CD4-positive, alpha-beta memory T cell (primary cell): Measurements from ENCODE around the gene INTS3. TPM values are rescaled to one million over a fixed set of nuclear protein-coding genes. Genes with fewer than 3 reads are reported as not detected.

Experiments used
- CTCF ChIA-PET: fragments of 350-600 bp; sonication (Branson Sonifier 250); formaldehyde crosslinking; loops from one replicate; lab custom pipeline; 2021; ENCODE audit warnings: inconsistent platforms; ENCODE audit not compliant: partially characterized antibody; lab: Charles Lee
- POLR2A ChIA-PET: fragments of 350-600 bp; sonication (Branson Sonifier 250); formaldehyde crosslinking; loops from one replicate; lab custom pipeline; 2021; ENCODE audit not compliant: partially characterized antibody; lab: Charles Lee
- DNase-seq, 5 donors: peaks; one replicate each; pipeline versions ENCODE4 v3.0.0 to v3.0.0-alpha.2; 2020 to 2022; ENCODE audit warnings: mixed read lengths in 1 of 5
- H3K27ac ChIP-seq: one replicate; pipeline ENCODE4 v1.7.0; 2013; ENCODE audit warnings: low read depth, low read length
- H3K27me3 ChIP-seq: 2 replicates; pipeline ENCODE4 v1.7.0; 2013; ENCODE audit warnings: mild to moderate bottlenecking, low read length, moderate library complexity; ENCODE audit not compliant: insufficient read depth
- H3K36me3 ChIP-seq: 2 replicates; pipeline ENCODE4 v1.7.0; 2013; ENCODE audit warnings: mild to moderate bottlenecking, low read length, moderate library complexity; ENCODE audit not compliant: insufficient read depth
- H3K4me1 ChIP-seq: 2 replicates; pipeline ENCODE4 v1.7.0; 2013; ENCODE audit warnings: mild to moderate bottlenecking, low read length, moderate library complexity; ENCODE audit not compliant: insufficient read depth
- H3K4me3 ChIP-seq, 2 donors: one replicate each; pipeline ENCODE4 v1.7.0; 2013; ENCODE audit warnings: low read length in 2 of 2, mild to moderate bottlenecking in 1 of 2
- H3K9me3 ChIP-seq, 2 donors: one replicate each; pipeline ENCODE4 v1.7.0; 2013; ENCODE audit warnings: low read length in 2 of 2, control low read depth in 1 of 2; ENCODE audit not compliant: control insufficient read depth in 1 of 2
- H3K27ac Mint-ChIP-seq, 7 donors: one replicate each; pipeline ENCODE4 v1.8.0; 2020 to 2021; ENCODE audit warnings: mixed read lengths in 7 of 7, mild to moderate bottlenecking in 6 of 7, inconsistent platforms in 3 of 7, moderate library complexity in 3 of 7
- H3K27me3 Mint-ChIP-seq, 2 donors: one replicate each; pipeline ENCODE4 v1.8.0; 2020 to 2021; ENCODE audit warnings: mixed read lengths in 2 of 2
- H3K36me3 Mint-ChIP-seq, 2 donors: one replicate each; pipeline ENCODE4 v1.8.0; 2020 to 2021; ENCODE audit warnings: mixed read lengths in 2 of 2, inconsistent platforms in 1 of 2, mild to moderate bottlenecking in 1 of 2
- H3K4me1 Mint-ChIP-seq, 4 donors: one replicate each; pipeline ENCODE4 v1.8.0; 2020 to 2021; ENCODE audit warnings: mixed read lengths in 4 of 4, mild to moderate bottlenecking in 1 of 4
- H3K4me3 Mint-ChIP-seq, 8 donors: one replicate each; pipeline ENCODE4 v1.8.0; 2020 to 2021; ENCODE audit warnings: mixed read lengths in 8 of 8, mild to moderate bottlenecking in 7 of 8, moderate library complexity in 6 of 8, inconsistent platforms in 3 of 8
- H3K9me3 Mint-ChIP-seq, 8 donors: one replicate each; pipeline ENCODE4 v1.8.0; 2020 to 2021; ENCODE audit warnings: mixed read lengths in 8 of 8, mild to moderate bottlenecking in 5 of 8, inconsistent platforms in 3 of 8, moderate library complexity in 1 of 8
- intact Hi-C: fragments of 100-400 bp; cut with micrococcal nuclease; formaldehyde crosslinking; loops from one replicate; pipeline ENCODE4 v1.15.1; 2023
- polyA plus RNA-seq, 2 donors: library from polyadenylated mRNA; unstranded; fragments of 300-500 nt; fragmentation: Illumina TruSeq; gene quantifications; one replicate each; pipeline ENCODE4 v1.2.3, GENCODE V29; 2021
- total RNA-seq, 2 experiments: library from RNA; stranded (reverse); gene quantifications; one replicate each; pipeline ENCODE4 v1.2.3, GENCODE V29; 2021

Gene INTS3
- total and polyA plus RNA-seq, 4 experiments from 2014 or later = 8.1 to 53.0 (median 30.8) TPM

DNA sequence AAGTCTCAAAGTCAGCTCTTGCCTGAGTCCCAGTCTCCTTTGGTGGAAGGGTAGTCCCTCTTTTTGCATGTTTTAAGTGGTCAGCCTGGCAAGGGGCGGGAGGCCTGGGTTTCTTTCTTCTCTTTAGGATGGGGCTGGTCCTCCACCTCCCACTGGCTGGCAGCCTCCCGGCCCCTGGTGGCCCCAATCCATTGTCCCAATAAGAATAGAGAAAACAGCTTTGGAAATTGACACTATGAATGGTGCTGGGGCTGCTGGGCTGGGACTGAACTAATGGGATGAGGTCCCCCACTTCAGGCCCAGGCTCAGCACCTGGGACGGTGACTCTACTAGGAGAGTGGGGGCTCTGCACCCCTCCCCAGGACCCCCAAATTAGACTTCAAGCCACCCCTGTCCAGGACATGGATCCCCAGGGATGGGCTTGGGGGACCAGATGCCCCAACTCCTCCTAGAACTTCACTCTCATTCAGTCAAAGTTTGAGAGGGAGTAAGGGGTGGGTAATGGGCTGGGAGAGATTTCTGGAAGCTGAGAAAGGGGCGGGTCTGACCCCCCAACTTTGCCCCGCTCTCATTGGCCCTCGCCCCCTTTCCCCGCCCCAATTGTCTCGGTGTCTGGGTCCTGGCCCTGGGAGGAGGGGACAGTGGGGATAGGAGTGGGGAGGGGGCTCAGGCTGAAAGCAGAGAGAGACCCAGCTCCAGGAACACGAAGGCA lies 65.6 kb downstream of the INTS3 start:
- peaks cover 12% of the 10 kb centered on the region for H3K4me1 ChIP-seq
- H3K9me3 Mint-ChIP-seq = no peaks in the 10 kb centered on the region

GRCh38 chr1:153793973-153794615 lies 66.2 kb downstream of the INTS3 start:
- Histone ChIP-seq H3K4me1 (peaks cover 12% of the 10 kb centered on the region), H3K27ac (no peak overlapping the region), H3K4me3 (no peak overlapping the region), H3K9me3 (no peaks in the 10 kb centered on the region), H3K27me3 (no peaks in the 10 kb centered on the region), H3K36me3 (no peaks in the 10 kb centered on the region)
- no peak for DNase-seq
- no peaks in the 10 kb centered on the region for H3K36me3 Mint-ChIP-seq
- H3K27ac Mint-ChIP-seq = no peak overlapping the region
- H3K27me3 Mint-ChIP-seq = peaks cover 0 to 4% of the 10 kb centered on the region in 2 donors
- peaks cover 13 to 28% (median 18%) of the 10 kb centered on the region in 4 donors for H3K4me1 Mint-ChIP-seq
- intact Hi-C loops = no loop called here
- H3K9me3 Mint-ChIP-seq = no peaks in the 10 kb centered on the region
- H3K4me3 Mint-ChIP-seq = peak overlapping the region in 1 of 8 donors; percentile 9
- ChIA-PET CTCF (interaction anchor here (1.3 to 9.6 kb wide), 2 partner anchors 192 to 194 kb away, joined by 5 to 169 read pairs; partner anchors contain the start of genes RAB13 and RPS27), POLR2A (interaction anchor here (1.3 to 1.6 kb wide), 2 partner anchors 11 to 193 kb away, joined by 3 to 4 read pairs; partner anchors contain the start of gene RAB13)

More for the DNA sequence above, 65.6 kb downstream of the INTS3 start:
- Mint-ChIP-seq H3K27ac (no peak overlapping the region), H3K36me3 (no peaks in the 10 kb centered on the region), H3K4me1 (peaks cover 13 to 28% (median 18%) of the 10 kb centered on the region in 4 donors), H3K27me3 (peaks cover 0 to 4% of the 10 kb centered on the region in 2 donors), H3K4me3 (no peak overlapping the region)
- H3K4me3 ChIP-seq = no peak overlapping the region
- H3K27me3 ChIP-seq = no peaks in the 10 kb centered on the region
- H3K27ac ChIP-seq = no peak overlapping the region
- intact Hi-C loops = no loop called here
- ChIA-PET CTCF (interaction anchor here (1.0 to 1.3 kb wide), 2 partner anchors 12 to 193 kb away, joined by 3 to 5 read pairs; partner anchors contain the start of gene RAB13), POLR2A (interaction anchor here (1.3 to 1.6 kb wide), 2 partner anchors 10 to 193 kb away, joined by 3 to 4 read pairs; partner anchors contain the start of gene RAB13)
- no peaks in the 10 kb centered on the region for H3K36me3 ChIP-seq
- DNase-seq = no peak
- H3K9me3 ChIP-seq = no peaks in the 10 kb centered on the region

DNA sequence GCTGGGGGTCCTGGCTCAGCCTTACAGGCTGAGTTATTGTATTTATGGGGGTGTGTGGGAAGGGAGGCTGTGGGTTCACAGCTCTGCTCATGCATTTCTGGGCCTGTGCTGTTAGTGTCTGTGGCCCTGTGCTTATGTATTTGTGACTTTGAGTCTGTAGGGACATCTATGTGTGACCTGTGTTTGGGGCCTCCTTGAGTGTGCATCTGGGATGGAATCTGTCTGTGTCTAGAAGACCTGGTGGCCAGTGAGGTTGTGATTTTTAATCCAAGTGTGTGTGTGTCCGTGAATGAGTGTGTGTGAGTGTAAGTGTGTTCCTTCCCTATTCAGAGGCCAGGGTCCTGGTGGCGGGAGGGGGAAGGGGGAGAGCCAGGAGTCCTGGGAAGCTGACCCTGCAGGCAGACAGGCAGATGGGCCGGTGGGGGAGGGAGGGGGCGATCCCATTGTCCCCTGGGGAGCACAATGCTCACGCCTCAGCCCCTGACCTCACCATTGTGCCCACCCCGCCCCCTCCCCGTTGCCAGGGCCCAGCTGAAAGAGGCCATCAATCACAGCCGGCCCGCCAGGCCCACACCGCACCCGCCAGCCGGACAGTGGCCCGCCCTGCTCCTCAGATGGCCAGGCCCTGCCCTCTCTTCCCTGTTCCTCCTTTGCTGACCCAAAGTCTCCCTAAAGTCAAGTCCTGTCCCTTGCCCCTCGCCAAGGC lies 66.9 kb downstream of the INTS3 start:
- H3K27ac ChIP-seq = no peak overlapping the region
- DNase-seq = no peak
- Mint-ChIP-seq H3K4me3 (no peak overlapping the region), H3K36me3 (no peaks in the 10 kb centered on the region), H3K4me1 (peaks cover 11 to 24% (median 16%) of the 10 kb centered on the region in 4 donors), H3K9me3 (no peaks in the 10 kb centered on the region), H3K27ac (peak overlapping the region in 1 of 7 donors; percentile 10), H3K27me3 (peaks cover 0 to 4% of the 10 kb centered on the region in 2 donors)
- intact Hi-C loops = no loop called here
- ChIA-PET POLR2A (interaction anchor here (1.3 to 1.6 kb wide), 2 partner anchors 12 to 192 kb away, joined by 3 to 4 read pairs; partner anchors contain the start of gene RAB13), CTCF (interaction anchor here (9.6 kb wide), 1 partner anchor 193 kb away, joined by 169 read pairs; the partner anchor contains the start of genes RAB13 and RPS27)
- no peak overlapping the region for H3K4me3 ChIP-seq
- no peaks in the 10 kb centered on the region for H3K27me3 ChIP-seq
- peaks cover 6% of the 10 kb centered on the region for H3K4me1 ChIP-seq
- no peaks in the 10 kb centered on the region for H3K36me3 ChIP-seq
- no peaks in the 10 kb centered on the region for H3K9me3 ChIP-seq

- no peaks in the 10 kb centered on the region for H3K4me1 ChIP-seq
- H3K4me1 Mint-ChIP-seq = peaks cover 7 to 18% (median 11%) of the 10 kb centered on the region in 4 donors
- no peaks in the 10 kb centered on the region for H3K27me3 ChIP-seq
- H3K27ac Mint-ChIP-seq = no peak overlapping the region
- ChIA-PET CTCF (interaction anchor here (1.8 to 9.6 kb wide), 2 partner anchors 11 to 192 kb away, joined by 5 to 169 read pairs; partner anchors contain the start of genes RAB13 and RPS27), POLR2A (interaction anchor here (0.9 to 2.5 kb wide), 2 partner anchors 12 to 195 kb away, joined by 3 to 16 read pairs; partner anchors contain the start of gene RPS27)
- H3K9me3 Mint-ChIP-seq = no peaks in the 10 kb centered on the region
- H3K9me3 ChIP-seq = no peaks in the 10 kb centered on the region
- no peak overlapping the region for H3K4me3 Mint-ChIP-seq
- no peak overlapping the region for H3K27ac ChIP-seq
- intact Hi-C loops = no loop called here
- H3K36me3 ChIP-seq = no peaks in the 10 kb centered on the region
- H3K4me3 ChIP-seq = no peak overlapping the region
- H3K27me3 Mint-ChIP-seq = no peaks in the 10 kb centered on the region
- DNase-seq = no peak
- H3K36me3 Mint-ChIP-seq = no peaks in the 10 kb centered on the region
Observed at GRCh38 chr1:153795330-153795837, 67.5 kb downstream of the INTS3 start.

DNA sequence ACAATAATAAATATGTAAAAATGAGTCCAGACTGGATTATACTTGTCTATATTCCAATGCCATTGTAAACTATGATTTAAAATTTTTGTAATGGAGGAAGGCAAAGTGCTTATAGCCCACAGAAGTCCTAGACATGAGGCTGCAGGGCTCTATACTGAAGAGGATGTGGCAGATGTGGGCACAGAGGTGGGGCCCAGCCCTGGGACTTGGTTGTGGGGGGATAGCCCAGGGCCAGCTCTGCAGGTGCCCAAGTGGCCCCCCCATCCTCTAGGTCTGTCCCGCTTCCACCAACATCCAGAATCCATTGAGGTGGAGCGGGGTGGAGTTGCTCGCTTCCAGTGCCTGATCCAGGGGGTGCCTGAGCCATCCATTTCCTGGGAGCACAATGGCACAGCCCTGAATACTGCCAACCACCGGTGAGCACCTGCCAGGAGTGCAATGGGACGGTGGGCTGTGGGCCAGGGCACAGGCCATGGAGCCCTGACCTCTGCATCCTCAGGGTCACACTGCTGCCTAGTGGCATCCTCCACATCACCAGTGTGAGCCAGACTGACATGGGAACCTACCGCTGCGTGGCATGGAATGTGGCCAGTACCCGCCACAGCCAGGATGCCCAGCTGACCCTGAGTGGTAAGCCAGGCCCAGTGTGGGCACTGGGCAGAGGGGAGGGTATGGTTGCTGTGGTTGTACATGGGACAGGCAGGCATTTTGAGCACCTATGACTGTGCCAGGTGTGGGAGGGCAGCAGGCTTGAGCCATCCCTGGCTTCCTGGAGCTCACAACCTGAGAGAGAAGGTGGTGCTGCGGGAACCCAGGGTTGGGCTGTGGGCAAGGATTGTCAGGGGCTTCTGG lies 68.3 kb downstream of the INTS3 start:
- no peaks in the 10 kb centered on the region for H3K27me3 ChIP-seq
- H3K4me3 ChIP-seq = no peak overlapping the region
- Mint-ChIP-seq H3K27me3 (no peaks in the 10 kb centered on the region), H3K4me3 (no peak overlapping the region), H3K27ac (peak overlapping the region in 2 of 7 donors; percentile 65 to 79), H3K36me3 (no peaks in the 10 kb centered on the region), H3K4me1 (peaks cover under 1 to 11% (median 7%) of the 10 kb centered on the region in 4 donors), H3K9me3 (no peaks in the 10 kb centered on the region)
- no peaks in the 10 kb centered on the region for H3K4me1 ChIP-seq
- no peaks in the 10 kb centered on the region for H3K36me3 ChIP-seq
- ChIA-PET POLR2A (interaction anchor here (0.9 to 3.6 kb wide), 6 partner anchors 13 to 194 kb away, joined by 3 to 17 read pairs (median 10); partner anchors contain the start of genes DENND4B, GATAD2B, RAB13 and RPS27), CTCF (interaction anchor here (0.6 to 9.6 kb wide), 17 partner anchors 9 to 475 kb away, joined by 3 to 169 read pairs (median 4); partner anchors contain the start of genes DENND4B, GATAD2B, JTB and RAB13)
- DNase-seq = no peak
- H3K27ac ChIP-seq = no peak overlapping the region
- H3K9me3 ChIP-seq = no peaks in the 10 kb centered on the region
- intact Hi-C loops = no loop called here
